Middle frontal gyrus (tissue), 1 donor: ENCODE data around the gene PTGES3.
"Not testable (repeated sequence)": the region's sequence is repeated elsewhere in the genome, so short reads cannot be mapped to it uniquely, and the experiment has no call there.

Experiments used
- DNase-seq: peaks from one replicate; pipeline ENCODE4 v3.0.0-alpha.2; 2015; ENCODE audit warnings: low spot score; ENCODE audit errors: extremely low spot score

Gene PTGES3

GRCh38 chr12:56709759-56710376, 21.8 kb upstream of the PTGES3 start:
- no peak for DNase-seq

GRCh38 chr12:56704522-56704921, 16.4 kb upstream of the PTGES3 start:
- DNase-seq = not testable (repeated sequence)

GRCh38 chr12:56699020-56699661, 11.1 kb upstream of the PTGES3 start:
- DNase-seq = no peak

DNA sequence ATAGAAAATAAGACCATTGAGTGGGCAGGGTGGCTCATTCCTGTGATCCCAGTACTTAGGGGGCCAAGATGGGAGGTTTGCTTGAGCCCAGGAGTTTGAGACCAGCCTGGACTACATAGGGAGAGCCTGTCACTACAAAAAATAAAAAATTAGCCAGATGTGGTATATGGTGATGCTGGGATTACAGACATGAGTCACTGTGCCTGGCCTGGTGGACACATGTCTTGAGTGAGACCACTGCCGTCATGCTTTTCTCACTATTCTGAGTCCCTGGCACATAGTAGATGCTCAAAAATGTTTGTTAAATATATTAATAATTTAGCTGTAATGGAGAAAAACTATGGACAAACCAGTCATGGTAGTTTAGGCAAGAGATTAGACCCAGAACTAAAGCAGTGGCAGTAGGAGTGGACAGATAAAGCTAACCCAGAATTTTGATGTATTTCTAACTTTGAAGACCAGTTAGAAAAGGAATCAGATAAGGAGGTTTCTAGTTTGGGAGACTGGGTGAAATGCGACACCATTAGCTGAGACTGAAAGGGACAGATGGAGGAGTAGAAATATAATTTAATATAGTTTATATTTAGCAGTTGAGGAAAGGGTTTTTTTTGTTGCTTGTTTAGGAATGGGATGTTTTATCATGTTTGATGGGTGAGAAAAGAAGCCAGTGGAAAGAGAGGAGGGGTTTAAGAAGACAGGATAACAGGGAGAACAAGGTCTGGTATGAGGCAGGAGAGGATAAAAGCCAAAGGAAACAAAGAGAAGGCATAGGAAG, 7.4 kb upstream of the PTGES3 start:
- DNase-seq = no peak

DNA sequence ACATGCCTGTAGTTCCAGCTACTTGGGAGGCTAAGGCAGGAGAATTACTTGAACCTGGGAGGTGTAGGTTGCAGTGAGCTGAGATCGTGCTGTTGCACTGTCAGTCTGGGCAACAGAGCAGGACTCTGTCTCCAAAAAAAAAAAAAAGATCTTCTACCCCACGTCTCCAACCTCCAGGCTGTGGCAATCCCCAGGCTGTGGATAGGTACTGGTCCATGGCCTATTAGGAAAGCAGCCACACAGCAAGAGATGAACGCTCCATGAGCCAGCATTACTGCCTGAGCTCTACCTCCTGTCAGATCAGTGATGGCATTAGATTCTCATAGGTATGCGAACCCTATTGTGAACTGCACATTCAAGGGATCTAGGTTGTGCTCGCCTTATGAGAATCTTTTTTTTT, 6.1 kb upstream of the PTGES3 start:
- no peak for DNase-seq

GRCh38 chr12:56688846-56689109, 694 bp upstream of the PTGES3 start:
- no peak for DNase-seq

DNA sequence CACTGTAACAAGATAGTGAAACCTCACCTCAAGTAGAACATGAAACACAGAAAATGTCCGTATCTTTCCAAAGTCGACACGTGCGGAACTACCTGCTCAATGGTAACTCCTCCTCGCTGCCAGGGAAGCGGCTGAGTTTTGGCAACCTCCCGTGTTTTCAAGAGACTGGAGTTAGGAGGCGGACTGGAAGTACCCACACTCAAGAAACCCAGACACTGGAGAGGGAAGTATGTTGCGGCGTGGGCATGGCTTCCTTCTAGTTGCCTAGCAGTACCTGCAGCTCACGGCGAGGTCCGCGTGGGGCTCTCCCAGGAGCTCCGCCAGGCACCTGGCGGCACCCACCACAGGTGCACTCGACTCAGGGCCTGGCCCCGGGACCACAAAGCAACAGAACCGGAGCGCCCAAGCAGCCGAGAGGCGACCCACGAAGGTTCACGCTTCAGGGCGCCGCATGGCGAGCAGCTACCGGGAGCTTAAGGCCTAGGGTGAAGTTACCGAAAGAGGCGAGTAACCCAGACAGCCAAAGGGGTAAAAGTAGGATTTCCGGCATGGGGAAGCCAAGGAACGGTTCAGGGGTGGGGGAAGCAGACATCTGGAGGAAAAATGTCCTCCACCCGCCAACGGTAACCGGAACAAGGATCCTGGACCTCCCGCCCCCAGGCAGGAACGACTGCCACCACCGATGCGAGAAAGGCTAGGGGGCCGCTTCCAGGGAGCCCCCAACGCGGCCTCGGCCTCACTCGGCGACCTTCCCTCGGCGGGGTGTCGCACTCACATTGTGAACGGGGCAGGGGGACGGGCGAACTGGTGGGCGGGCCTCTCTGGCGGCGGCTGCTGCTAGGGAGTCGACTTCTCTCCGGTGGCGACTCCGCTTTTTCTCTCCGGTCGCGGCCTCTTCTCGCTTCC, 608 bp downstream of the PTGES3 start:
- DNase-seq = no peak

GRCh38 chr12:56684745-56685359, 3.2 kb downstream of the PTGES3 start:
- DNase-seq = no peak

- DNase-seq = no peak
Observed at GRCh38 chr12:56682323-56682722, 5.8 kb downstream of the PTGES3 start.

DNA sequence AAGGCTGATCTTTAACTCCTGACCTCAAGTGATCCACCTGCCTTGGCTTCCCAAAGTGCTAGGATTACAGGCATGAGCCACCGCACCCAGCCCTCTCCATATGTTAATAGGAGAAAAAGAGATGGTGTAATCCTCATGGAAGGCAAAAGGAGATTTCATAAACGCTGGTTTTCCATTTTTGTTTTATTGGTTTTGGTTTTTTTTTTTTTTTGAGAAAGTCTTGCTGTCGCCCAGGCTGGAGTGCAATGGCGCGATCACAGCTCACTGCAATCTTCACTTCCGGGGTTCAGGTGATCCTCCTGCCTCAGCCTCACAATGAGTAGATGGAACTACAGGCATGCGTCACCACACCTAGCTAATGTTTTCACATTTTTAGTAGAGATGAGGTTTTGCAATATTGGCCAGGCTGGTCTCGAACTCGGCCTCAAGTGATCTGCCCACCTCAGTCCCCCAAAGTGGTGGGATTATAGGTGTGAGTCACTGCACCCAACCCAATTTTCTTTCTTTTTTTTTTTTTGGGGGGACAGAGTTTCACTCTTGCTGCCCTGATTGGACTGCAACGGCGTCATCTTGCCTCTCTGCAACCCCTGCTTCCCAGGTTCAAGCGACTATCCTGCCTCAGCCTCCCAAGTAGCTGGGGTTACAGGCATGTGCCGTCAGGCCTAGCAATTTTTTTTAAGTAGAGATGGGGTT, 8.1 kb downstream of the PTGES3 start:
- no peak for DNase-seq

GRCh38 chr12:56678852-56679251, 9.2 kb downstream of the PTGES3 start:
- DNase-seq = no peak

DNA sequence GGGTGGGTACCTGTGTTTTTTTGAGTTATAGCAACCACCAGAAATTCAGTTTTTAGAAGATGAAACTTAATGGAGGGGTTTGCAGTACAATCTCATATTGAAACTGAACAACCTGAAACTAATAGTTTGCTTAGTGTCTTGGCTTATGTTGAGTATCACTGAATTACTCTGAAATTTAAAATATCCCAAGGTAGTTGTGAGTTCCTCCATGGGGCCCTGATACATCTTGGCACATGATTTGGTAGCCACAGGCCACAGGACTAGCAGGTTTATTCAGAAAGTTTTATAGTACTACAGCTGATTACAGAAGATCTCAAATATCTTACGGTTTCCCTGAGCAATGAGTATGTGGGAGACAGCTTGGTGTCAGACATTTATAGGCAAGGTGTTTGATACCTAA, 10.4 kb downstream of the PTGES3 start:
- no peak for DNase-seq

DNA sequence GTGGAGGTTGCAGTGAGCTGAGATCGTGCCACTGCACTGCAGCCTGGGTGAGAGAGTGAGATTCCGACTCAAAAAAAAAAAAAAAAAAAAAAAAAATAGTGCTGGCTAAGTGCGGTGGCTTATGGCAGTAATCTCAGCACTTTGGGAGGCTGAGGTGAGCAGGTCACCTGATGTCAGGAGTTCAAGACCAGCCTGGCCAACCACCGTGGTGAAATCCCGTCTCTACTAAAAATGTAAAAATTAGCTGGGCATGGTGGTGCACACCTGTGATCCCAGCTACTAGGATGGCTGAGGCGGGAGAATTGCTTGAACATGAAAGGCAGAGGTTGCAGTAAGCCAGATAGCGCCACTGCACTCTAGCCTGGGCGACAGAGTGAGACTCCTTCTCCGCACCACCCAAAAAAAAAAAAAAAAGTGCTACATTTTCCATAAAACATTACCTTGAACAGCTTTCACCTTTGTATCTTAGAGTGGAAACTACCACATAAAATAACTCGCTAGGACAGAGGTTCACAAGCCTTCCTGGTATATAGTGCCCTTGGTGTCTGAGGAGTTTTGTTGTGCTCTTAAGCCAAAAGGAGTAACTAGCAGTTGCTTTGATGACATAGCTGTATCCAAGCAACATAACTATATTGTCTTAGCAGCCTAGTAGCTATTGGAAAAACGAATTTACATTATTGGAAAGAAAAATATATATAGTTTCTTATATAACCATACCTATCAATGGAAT, 11.1 kb downstream of the PTGES3 start:
- no peak for DNase-seq

GRCh38 chr12:56671608-56672007, 16.5 kb downstream of the PTGES3 start:
- DNase-seq = no peak

DNA sequence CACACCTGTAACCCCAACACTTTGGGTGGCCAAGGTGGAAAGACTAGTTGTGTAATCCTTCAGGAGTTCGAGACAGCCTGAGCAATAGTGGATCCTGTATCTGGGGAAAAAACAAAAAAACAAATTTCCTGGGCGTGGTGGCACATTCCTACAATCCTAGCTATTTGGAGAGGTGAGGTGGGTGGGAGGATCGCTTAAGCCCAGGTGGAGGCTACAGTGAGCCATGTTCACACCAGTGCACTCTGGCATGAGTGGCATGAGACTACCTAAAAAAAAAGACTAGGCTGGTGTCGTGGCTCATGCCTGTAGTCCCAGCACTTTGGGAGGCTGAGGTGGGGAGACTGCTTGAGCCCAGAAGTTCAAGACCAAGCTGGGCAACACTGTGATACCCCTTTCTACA, 17.2 kb downstream of the PTGES3 start:
- no peak for DNase-seq

- no peak for DNase-seq
Observed at GRCh38 chr12:56668197-56668457, 20.0 kb downstream of the PTGES3 start.

- DNase-seq = no peak
Observed at GRCh38 chr12:56661979-56662638, 26.0 kb downstream of the PTGES3 start.

DNA sequence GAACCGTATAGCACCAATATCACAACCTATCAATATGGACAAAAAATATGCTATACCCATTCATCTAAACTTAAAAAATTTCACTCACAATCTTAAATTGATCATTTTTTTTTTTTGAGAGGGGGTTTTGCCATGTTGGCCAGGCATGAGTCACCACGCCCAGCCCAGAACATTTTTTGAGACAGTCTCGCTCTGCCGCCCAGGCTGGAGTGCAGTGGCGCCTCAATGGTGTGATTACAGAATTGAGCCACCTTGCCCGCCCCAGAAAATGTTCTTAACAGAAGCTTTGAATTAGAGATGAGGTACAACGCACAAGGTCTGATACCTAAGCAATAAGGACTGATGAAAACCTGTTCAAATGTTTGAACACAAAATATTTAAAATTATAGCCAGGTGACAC, 26.5 kb downstream of the PTGES3 start:
- no peak for DNase-seq

DNA sequence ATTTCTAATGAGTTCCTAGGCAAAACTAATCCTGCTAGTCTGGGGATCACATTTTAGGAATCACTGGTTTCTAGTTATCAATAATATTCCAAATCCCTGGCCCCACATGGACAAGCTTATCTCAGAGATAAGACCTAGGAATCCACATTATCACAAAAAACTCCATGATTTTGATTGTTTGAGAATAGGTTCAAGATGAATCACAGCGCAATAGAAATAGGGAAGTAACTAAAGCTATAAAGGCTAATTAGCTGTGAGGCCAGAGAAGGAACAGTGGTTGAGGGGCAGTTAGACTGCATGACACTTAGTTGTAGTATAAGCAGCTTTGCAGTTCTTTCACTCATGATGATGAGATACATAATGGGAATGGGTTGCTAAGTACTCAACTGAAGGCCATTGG, 29.2 kb downstream of the PTGES3 start:
- no peak for DNase-seq
